OCI-LY3 (cell line): ENCODE data around the gene FAM184B.

ENCODE experiments used
- H2AFZ ChIP-seq: fragments of 200-600, 300-600 bp; shearing (Covaris generic); 2 replicates; pipeline ENCODE4 v1.6.0; 2014; ENCODE audit warnings: antibody characterized with exemption, low read depth, low read length
- H3K27ac ChIP-seq: fragments of 200-600, 300-600 bp; sonication (generic); 2 replicates; pipeline ENCODE4 v1.5.1; 2014; ENCODE audit warnings: mild to moderate bottlenecking, low read length, moderate library complexity, mixed read lengths
- H3K27me3 ChIP-seq: fragments of 200-600, 300-600 bp; sonication (generic); 2 replicates; pipeline ENCODE4 v1.6.1; 2014; ENCODE audit warnings: low read depth, low read length, mixed read lengths
- H3K36me3 ChIP-seq: fragments of 200-600, 300-600 bp; sonication (generic); replicated peaks from 2 replicates; pipeline ENCODE3; 2014; ENCODE audit warnings: low read depth, low read length, mixed read lengths
- H3K4me1 ChIP-seq: fragments of 300-600, 200-600 bp; sonication (generic); 2 replicates; pipeline ENCODE4 v1.6.1; 2014; ENCODE audit warnings: low read length, mixed read lengths
- H3K4me2 ChIP-seq: fragments of 200-600, 300-600 bp; sonication (generic); 2 replicates; pipeline ENCODE4 v1.6.1; 2014; ENCODE audit warnings: low read length, mixed read lengths
- H3K4me3 ChIP-seq: fragments of 300-600, 200-600 bp; sonication (generic); 2 replicates; pipeline ENCODE4 v1.5.1; 2014; ENCODE audit warnings: antibody characterized with exemption, mild to moderate bottlenecking, low read length, moderate library complexity
- H3K79me2 ChIP-seq: fragments of 300-600, 200-600 bp; shearing (Covaris generic); 2 replicates; pipeline ENCODE4 v1.6.1; 2014; ENCODE audit warnings: mild to moderate bottlenecking, low read length, mixed read lengths
- H3K9ac ChIP-seq: fragments of 300-600, 200-600 bp; shearing (Covaris generic); 2 replicates; pipeline ENCODE4 v1.6.0; 2014; ENCODE audit warnings: mild to moderate bottlenecking, low read length, moderate library complexity
- H3K9me3 ChIP-seq: fragments of 200-600, 300-600 bp; shearing (Covaris generic); 2 replicates; pipeline ENCODE4 v1.6.1; 2014; ENCODE audit warnings: low read length, mixed read lengths; ENCODE audit not compliant: insufficient read depth
- H4K20me1 ChIP-seq: fragments of 200-600, 300-600 bp; sonication (generic); 2 replicates; pipeline ENCODE4 v1.6.1; 2016; ENCODE audit warnings: low read length, mixed read lengths; ENCODE audit not compliant: insufficient read depth
- EZH2phosphoT487 ChIP-seq: fragments of 200-600 bp; shearing (Covaris generic); IDR thresholded peaks from 2 replicates; pipeline ENCODE4 v1.6.1; 2018; ENCODE audit warnings: antibody characterized with exemption, mixed run types, low read depth
- TF ChIP-seq, protein P1 (sequence below): fragments of 200-600, 300-600 bp; sonication (generic); IDR thresholded peaks from 2 replicates; pipeline ENCODE4 v1.5.1; 2014; ENCODE audit warnings: antibody characterized with exemption, low read length, low read depth

FAM184B gene

GRCh38 chr4:17587094-17587822, 194.2 kb downstream of the FAM184B start:
- Histone ChIP-seq H3K4me2 (no peak overlapping the region), H3K4me1 (peaks cover 3% of the 10 kb centered on the region), H4K20me1 (no peaks in the 10 kb centered on the region), H3K9me3 (no peaks in the 10 kb centered on the region), H3K27me3 (no peaks in the 10 kb centered on the region), H3K27ac (no peak overlapping the region), H3K9ac (no peak overlapping the region), H3K36me3 (peaks cover 53% of the 10 kb centered on the region), H3K79me2 (no peaks in the 10 kb centered on the region), H2AFZ (no peak overlapping the region), H3K4me3 (no peak overlapping the region)
- no peak for TF ChIP-seq EZH2phosphoT487
- TF ChIP-seq, protein P1, sequence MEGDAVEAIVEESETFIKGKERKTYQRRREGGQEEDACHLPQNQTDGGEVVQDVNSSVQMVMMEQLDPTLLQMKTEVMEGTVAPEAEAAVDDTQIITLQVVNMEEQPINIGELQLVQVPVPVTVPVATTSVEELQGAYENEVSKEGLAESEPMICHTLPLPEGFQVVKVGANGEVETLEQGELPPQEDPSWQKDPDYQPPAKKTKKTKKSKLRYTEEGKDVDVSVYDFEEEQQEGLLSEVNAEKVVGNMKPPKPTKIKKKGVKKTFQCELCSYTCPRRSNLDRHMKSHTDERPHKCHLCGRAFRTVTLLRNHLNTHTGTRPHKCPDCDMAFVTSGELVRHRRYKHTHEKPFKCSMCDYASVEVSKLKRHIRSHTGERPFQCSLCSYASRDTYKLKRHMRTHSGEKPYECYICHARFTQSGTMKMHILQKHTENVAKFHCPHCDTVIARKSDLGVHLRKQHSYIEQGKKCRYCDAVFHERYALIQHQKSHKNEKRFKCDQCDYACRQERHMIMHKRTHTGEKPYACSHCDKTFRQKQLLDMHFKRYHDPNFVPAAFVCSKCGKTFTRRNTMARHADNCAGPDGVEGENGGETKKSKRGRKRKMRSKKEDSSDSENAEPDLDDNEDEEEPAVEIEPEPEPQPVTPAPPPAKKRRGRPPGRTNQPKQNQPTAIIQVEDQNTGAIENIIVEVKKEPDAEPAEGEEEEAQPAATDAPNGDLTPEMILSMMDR = no peak

- no peaks in the 10 kb centered on the region for H3K79me2 ChIP-seq
- no peak for TF ChIP-seq EZH2phosphoT487
- TF ChIP-seq, protein P1 = no peak
- peaks cover 52% of the 10 kb centered on the region for H3K36me3 ChIP-seq
- no peaks in the 10 kb centered on the region for H3K4me1 ChIP-seq
- no peaks in the 10 kb centered on the region for H3K27me3 ChIP-seq
- H3K27ac ChIP-seq = no peak overlapping the region
- H2AFZ ChIP-seq = no peak overlapping the region
- no peak overlapping the region for H3K9ac ChIP-seq
- no peaks in the 10 kb centered on the region for H4K20me1 ChIP-seq
- no peak overlapping the region for H3K4me3 ChIP-seq
- no peak overlapping the region for H3K4me2 ChIP-seq
- H3K9me3 ChIP-seq = no peaks in the 10 kb centered on the region
These were observed 196.8 kb downstream of the FAM184B start for GRCh38 chr4:17584521-17585213.

GRCh38 chr4:17583941-17584340, 197.5 kb downstream of the FAM184B start:
- Histone ChIP-seq H3K27ac (no peak overlapping the region), H3K79me2 (peaks cover 7% of the 10 kb centered on the region), H3K9me3 (no peaks in the 10 kb centered on the region), H3K4me2 (no peak overlapping the region), H3K36me3 (peaks cover 52% of the 10 kb centered on the region), H3K9ac (no peak overlapping the region), H3K27me3 (no peaks in the 10 kb centered on the region), H2AFZ (no peak overlapping the region), H3K4me1 (peaks cover 2% of the 10 kb centered on the region), H4K20me1 (0 out of 2 replicates have a peak, but pooled peaks cover under 1% of the 10 kb centered on the region), H3K4me3 (no peak overlapping the region)
- TF ChIP-seq, protein P1 = no peak
- TF ChIP-seq EZH2phosphoT487 = no peak

- no peak overlapping the region for H3K4me3 ChIP-seq
- no peak overlapping the region for H3K27ac ChIP-seq
- H3K27me3 ChIP-seq = no peaks in the 10 kb centered on the region
- no peaks in the 10 kb centered on the region for H3K9me3 ChIP-seq
- H3K4me1 ChIP-seq = peaks cover 6% of the 10 kb centered on the region
- H3K36me3 ChIP-seq = peaks cover 48% of the 10 kb centered on the region
- peaks cover 14% of the 10 kb centered on the region for H3K79me2 ChIP-seq
- no peak overlapping the region for H2AFZ ChIP-seq
- no peak overlapping the region for H3K9ac ChIP-seq
- TF ChIP-seq EZH2phosphoT487 = no peak
- TF ChIP-seq, protein P1 = no peak
- no peak overlapping the region for H3K4me2 ChIP-seq
- H4K20me1 ChIP-seq = 0 out of 2 replicates have a peak, but pooled peaks cover 4% of the 10 kb centered on the region
These were observed 198.1 kb downstream of the FAM184B start for GRCh38 chr4:17583276-17583675.
